ENCODE results near the gene TCERG1.

GRCh38 chr5:146451411-146451810, 4.3 kb downstream of the TCERG1 start:
- no peak for TF ChIP-seq POLR2A (IDR thresholded peaks at IDR 0.05; ENCODE audit: low read length)
- TF ChIP-seq GATA1 (IDR thresholded peaks at IDR 0.05; ENCODE audit: low read depth, low read length) = no peak

Data from erythroblast (primary cell).